Gastroesophageal sphincter (tissue), 4 donors: ENCODE data around the gene PAX3. TPM values are rescaled to one million over a fixed set of nuclear protein-coding genes. Genes with fewer than 3 reads are reported as not detected.

Source experiments
- ATAC-seq: fragments of 150-250 bp; one replicate; pipeline ENCODE4 v1.9.1; 2016; ENCODE audit warnings: mild to moderate bottlenecking, moderate library complexity
- H3K27ac ChIP-seq, 4 donors: fragments of 200-600 bp; sonication (generic) in 3 of 4; 1 replicate in 3 of 4; 2 replicates in 1 of 4; pipeline ENCODE4 v1.5.1; 2016 to 2019
- H3K27me3 ChIP-seq: fragments of 200-600 bp; sonication (generic); one replicate; pipeline ENCODE4 v1.5.1; 2019
- H3K36me3 ChIP-seq, 2 donors: fragments of 200-600 bp; sonication (generic); one replicate each; pipeline ENCODE4 v1.5.1; 2019; ENCODE audit warnings: control low read depth in 1 of 2
- H3K4me1 ChIP-seq, 3 donors: fragments of 200-600 bp; sonication (generic); 1 replicate in 2 of 3; 2 replicates in 1 of 3; pipeline ENCODE4 v1.5.1; 2016 to 2019; ENCODE audit warnings: control low read depth in 2 of 3
- H3K4me3 ChIP-seq, 2 donors: fragments of 200-600 bp; sonication (generic); one replicate each; pipeline ENCODE4 v1.5.1; 2019; ENCODE audit warnings: mild to moderate bottlenecking in 1 of 2, moderate library complexity in 1 of 2
- H3K9me3 ChIP-seq, 3 donors: fragments of 200-600 bp; sonication (generic); one replicate each; pipeline ENCODE4 v1.5.1; 2017 to 2019; ENCODE audit warnings: control low read depth in 2 of 3
- EP300 ChIP-seq: sonication (generic); formaldehyde crosslinking; IDR thresholded peaks from one replicate; pipeline ENCODE4 v1.6.1; 2017; ENCODE audit warnings: antibody characterized with exemption, mild to moderate bottlenecking
- POLR2A ChIP-seq, 2 donors: fragments of 450-650 bp; IDR thresholded peaks; one replicate each; pipeline ENCODE4 v1.6.1; 2017; ENCODE audit warnings: antibody characterized with exemption in 2 of 2, mild to moderate bottlenecking in 2 of 2, moderate library complexity in 1 of 2
- POLR2AphosphoS5 ChIP-seq: sonication (generic); formaldehyde crosslinking; IDR thresholded peaks from one replicate; pipeline ENCODE4 v1.6.1; 2017; ENCODE audit warnings: antibody characterized with exemption
- WGBS, 2 donors: methylation state at CpG; one replicate each; pipeline ENCODE4 v1.1.5; 2018; ENCODE audit warnings: low coverage in 1 of 2; 5-methylcytosine and 5-hydroxymethylcytosine counted together
- total RNA-seq, 4 donors: library from RNA; depleted of rRNA; stranded (reverse); fragments of >200 nt; gene quantifications; one replicate each; pipeline ENCODE4 v1.1.0, GENCODE V29; 2016
- TF ChIP-seq, protein P1 (sequence below), 4 experiments: fragments of 200-600 bp in 2 of 4; fragments of 450-650 bp in 2 of 4; sonication (generic) in 1 of 4; IDR thresholded peaks; one replicate each; pipeline ENCODE4 v1.5.1; 2017 to 2019; ENCODE audit warnings: antibody characterized with exemption in 4 of 4, mild to moderate bottlenecking in 2 of 4, moderate library complexity in 2 of 4

Gene PAX3
- total RNA-seq, 4 donors from 2014 or later, result 0.31 TPM; not detected in 3

DNA sequence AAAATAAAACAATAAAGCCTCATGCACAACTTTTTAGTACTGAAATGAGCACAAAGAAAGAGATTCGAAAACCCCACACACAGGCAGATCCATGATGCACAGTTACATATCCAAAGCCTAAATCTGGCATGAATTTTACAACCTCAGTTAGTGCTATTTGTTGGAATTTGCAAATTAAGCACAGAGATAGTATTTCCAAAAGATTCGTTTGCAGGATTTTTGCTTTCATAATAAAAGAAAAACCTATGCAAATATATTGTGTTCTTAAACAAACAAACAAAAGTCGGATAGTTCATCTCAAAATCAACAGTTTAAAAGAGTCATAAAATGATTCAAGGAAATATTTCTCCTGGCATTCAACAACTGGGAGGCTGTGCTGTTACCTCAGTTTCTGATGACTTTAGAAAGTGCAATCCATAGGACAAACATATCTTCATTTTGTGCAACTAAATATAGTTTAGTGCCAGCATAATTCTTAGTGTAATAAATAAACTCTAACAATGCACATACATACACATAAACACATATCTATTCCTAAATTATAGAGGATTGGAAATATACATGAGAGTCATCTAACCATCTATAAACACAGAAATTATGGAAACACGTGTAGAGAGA lies 10.8 kb downstream of the PAX3 start:
- no peak for ATAC-seq
- Histone ChIP-seq H3K9me3 (no peaks in the 10 kb centered on the region), H3K4me3 (no peak overlapping the region), H3K27ac (no peak overlapping the region), H3K36me3 (no peaks in the 10 kb centered on the region), H3K27me3 (peaks cover 100% of the 10 kb centered on the region), H3K4me1 (peaks cover 0 to 13% (median 0%) of the 10 kb centered on the region in 3 donors)
- TF ChIP-seq, protein P1, sequence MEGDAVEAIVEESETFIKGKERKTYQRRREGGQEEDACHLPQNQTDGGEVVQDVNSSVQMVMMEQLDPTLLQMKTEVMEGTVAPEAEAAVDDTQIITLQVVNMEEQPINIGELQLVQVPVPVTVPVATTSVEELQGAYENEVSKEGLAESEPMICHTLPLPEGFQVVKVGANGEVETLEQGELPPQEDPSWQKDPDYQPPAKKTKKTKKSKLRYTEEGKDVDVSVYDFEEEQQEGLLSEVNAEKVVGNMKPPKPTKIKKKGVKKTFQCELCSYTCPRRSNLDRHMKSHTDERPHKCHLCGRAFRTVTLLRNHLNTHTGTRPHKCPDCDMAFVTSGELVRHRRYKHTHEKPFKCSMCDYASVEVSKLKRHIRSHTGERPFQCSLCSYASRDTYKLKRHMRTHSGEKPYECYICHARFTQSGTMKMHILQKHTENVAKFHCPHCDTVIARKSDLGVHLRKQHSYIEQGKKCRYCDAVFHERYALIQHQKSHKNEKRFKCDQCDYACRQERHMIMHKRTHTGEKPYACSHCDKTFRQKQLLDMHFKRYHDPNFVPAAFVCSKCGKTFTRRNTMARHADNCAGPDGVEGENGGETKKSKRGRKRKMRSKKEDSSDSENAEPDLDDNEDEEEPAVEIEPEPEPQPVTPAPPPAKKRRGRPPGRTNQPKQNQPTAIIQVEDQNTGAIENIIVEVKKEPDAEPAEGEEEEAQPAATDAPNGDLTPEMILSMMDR (IDR thresholded peaks at IDR 0.05), result no peak
- TF ChIP-seq POLR2A (IDR thresholded peaks at IDR 0.05) (no peak), EP300 (no peak), POLR2AphosphoS5 (no peak)
- WGBS, 2 donors, result 24 to 29% methylated on average over 4 of the region's 4 CpGs

DNA sequence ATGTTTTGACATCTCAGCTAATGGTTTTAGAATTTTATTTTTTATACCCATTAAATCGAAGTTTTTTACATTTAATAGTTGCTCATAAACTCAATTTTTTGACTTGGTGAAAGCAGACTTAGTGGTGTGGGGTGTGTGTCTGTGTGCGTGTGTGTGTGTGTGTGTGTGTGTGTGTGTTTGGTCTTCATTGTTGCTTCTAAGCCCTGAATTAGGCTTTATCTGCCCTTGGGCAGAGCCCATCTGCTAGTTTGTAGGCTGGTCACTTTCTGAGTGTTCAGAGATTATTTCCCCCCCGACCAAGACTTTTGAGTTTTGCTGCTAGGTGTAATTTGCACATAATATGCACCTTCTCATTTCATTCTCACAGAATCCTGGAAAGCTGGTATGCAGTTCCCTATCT lies 14.3 kb downstream of the PAX3 start:
- H3K9me3 ChIP-seq, result no peaks in the 10 kb centered on the region
- H3K4me3 ChIP-seq, result no peak overlapping the region
- WGBS, 2 donors, result 27 to 54% methylated on average over 3 of the region's 3 CpGs
- H3K36me3 ChIP-seq, result no peaks in the 10 kb centered on the region
- no peaks in the 10 kb centered on the region for H3K4me1 ChIP-seq
- ATAC-seq, result no peak
- no peak for TF ChIP-seq POLR2A (IDR thresholded peaks at IDR 0.05)
- no peak overlapping the region for H3K27ac ChIP-seq
- H3K27me3 ChIP-seq, result peaks cover 75% of the 10 kb centered on the region

DNA sequence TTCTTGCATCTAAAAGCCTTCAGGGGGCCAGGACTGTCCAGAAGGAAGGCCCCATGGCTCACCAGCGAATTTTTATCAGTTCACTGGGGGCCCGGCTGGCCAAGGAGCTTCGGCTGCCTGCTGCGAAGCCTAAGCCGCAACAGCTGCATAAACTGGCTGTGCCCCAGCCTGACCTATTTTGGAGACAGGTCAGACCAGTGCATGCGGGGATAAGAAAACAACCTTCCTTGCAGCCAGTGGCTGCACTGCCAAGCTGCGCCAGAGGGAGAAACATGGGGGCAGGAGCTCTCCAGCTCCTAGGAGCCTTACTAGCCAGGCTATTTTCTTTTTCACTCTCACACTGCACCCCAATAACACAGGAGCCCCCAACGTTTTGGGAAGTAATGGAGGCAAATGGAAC lies 15.2 kb downstream of the PAX3 start:
- 6 to 14% methylated on average over 5 of the region's 8 CpGs for WGBS, 2 donors
- H3K4me3 ChIP-seq, result no peak overlapping the region
- no peak overlapping the region for H3K27ac ChIP-seq
- peaks cover 74% of the 10 kb centered on the region for H3K27me3 ChIP-seq
- H3K9me3 ChIP-seq, result no peaks in the 10 kb centered on the region
- H3K36me3 ChIP-seq, result no peaks in the 10 kb centered on the region
- TF ChIP-seq EP300 (no peak), POLR2A (IDR thresholded peaks at IDR 0.05) (no peak), POLR2AphosphoS5 (no peak)
- TF ChIP-seq, protein P1 (IDR thresholded peaks at IDR 0.05), result no peak
- no peak for ATAC-seq
- no peaks in the 10 kb centered on the region for H3K4me1 ChIP-seq

DNA sequence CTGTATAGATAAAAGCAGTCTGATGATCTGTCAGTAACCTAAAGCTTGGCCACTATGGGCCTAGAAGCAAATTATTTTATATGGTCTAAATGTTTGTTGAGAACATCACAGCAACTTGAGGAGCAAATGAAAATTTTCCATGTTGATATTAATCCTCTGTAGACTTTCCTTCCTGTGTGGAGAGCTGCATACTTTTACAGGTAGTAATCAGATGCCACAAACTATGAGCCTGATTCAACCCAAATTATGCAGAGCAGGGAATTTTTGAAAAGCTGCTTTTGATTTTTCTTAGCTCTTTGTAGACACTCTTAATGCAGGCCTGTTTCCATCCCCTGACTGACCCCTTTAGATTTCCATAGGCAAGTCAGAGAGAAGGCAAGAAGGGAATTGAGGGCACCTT lies 17.3 kb downstream of the PAX3 start:
- peaks cover 72% of the 10 kb centered on the region for H3K27me3 ChIP-seq
- ATAC-seq, result no peak
- H3K4me3 ChIP-seq, result no peak overlapping the region
- no peaks in the 10 kb centered on the region for H3K36me3 ChIP-seq
- H3K4me1 ChIP-seq, result no peaks in the 10 kb centered on the region
- H3K27ac ChIP-seq, result no peak overlapping the region
- TF ChIP-seq, protein P1 (IDR thresholded peaks at IDR 0.05), result no peak
- no peaks in the 10 kb centered on the region for H3K9me3 ChIP-seq

DNA sequence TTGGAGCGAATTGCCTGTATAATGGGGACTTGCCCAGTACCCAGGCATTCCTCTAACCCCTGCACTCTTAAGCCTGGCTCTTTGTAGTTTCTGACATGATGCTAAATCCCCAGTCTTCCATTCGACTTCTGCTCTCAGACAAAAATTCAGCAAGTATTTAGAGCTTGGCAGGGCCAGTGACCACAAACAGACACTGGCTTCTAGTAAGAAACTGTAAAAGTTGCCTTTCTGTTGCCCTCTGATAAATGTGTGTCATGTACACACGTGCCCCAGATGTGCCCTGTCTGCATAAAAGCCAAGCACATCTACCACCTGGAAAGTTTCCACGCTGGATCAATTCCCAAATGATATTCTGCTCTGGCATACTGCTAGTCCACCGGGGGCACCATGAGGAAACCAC lies 18.0 kb downstream of the PAX3 start:
- Histone ChIP-seq H3K36me3 (no peaks in the 10 kb centered on the region), H3K4me3 (no peak overlapping the region), H3K27me3 (peaks cover 72% of the 10 kb centered on the region), H3K4me1 (no peaks in the 10 kb centered on the region), H3K27ac (no peak overlapping the region), H3K9me3 (no peaks in the 10 kb centered on the region)
- ATAC-seq, result no peak
- TF ChIP-seq EP300, result no peak
- WGBS, 2 donors, result 49 to 64% methylated on average over 4 to 5 of the region's 5 CpGs

DNA sequence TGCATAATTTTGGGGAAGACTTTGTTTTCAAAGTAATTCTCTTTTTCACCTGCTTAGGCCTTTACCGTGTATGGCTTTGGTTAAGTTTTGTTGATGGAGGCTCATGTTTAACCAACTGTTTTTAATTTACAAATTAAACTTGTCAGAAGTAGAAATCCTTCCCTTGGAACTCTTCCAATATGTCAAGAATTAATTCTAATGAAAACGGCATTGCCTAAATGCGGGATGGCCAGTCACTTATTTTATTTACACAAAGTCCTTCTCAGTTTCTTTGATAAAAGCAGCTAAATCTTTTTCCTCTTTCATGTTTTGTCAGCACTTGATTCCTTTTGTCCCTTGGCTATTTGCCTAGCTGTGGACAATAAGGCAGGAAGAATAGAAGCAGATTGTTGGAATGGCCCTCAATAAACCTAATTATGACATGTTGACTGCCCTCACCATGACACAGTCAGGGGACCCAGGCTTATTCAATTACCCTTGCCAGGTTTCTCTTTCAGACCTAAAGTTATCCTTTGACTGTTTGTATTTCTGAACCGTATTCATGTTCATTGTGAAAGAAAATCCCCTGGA lies 26.3 kb downstream of the PAX3 start:
- no peak for ATAC-seq
- H3K27me3 ChIP-seq, result peaks cover 69% of the 10 kb centered on the region
- TF ChIP-seq POLR2AphosphoS5, result no peak
- TF ChIP-seq, protein P1 (IDR thresholded peaks at IDR 0.05), result no peak
- H3K4me1 ChIP-seq, result no peaks in the 10 kb centered on the region
- H3K4me3 ChIP-seq, result no peak overlapping the region
- no peaks in the 10 kb centered on the region for H3K36me3 ChIP-seq
- WGBS, 2 donors, result 36% methylated on average over 4 of the region's 4 CpGs
- no peak overlapping the region for H3K27ac ChIP-seq
- H3K9me3 ChIP-seq, result no peaks in the 10 kb centered on the region
